GM08714 (cell line): Measurements from ENCODE around the gene SLC2A3.
"Not testable (repeated sequence)": the region's sequence is repeated elsewhere in the genome, so short reads cannot be mapped to it uniquely, and the experiment has no call there.

ENCODE experiments used
- H3K4me3 ChIP-seq: fragments of 200-500 bp; sonication (Bioruptor generic); 2 replicates; pipeline ENCODE4 v1.5.1; 2014; ENCODE audit warnings: mild to moderate bottlenecking, low read length, inconsistent platforms
- ZNF274 ChIP-seq: IDR thresholded peaks from 2 replicates; pipeline ENCODE4 v1.6.1; 2012; ENCODE audit warnings: mild to moderate bottlenecking, low read depth, low read length

Gene SLC2A3

GRCh38 chr12:7935590-7936581 is at the start of gene SLC2A3:
TSS of gene SLC2A3 (minus strand) at chr12:7936187. CDS start at chr12:7936034, 153 bp downstream.
- peak within 1 kb of the TSS; percentile 94 for H3K4me3 ChIP-seq
- no peak for TF ChIP-seq ZNF274

- no peak overlapping the region for H3K4me3 ChIP-seq
- TF ChIP-seq ZNF274: no peak
Measured at GRCh38 chr12:7984900-7985299, 48.9 kb upstream of the SLC2A3 start.

DNA sequence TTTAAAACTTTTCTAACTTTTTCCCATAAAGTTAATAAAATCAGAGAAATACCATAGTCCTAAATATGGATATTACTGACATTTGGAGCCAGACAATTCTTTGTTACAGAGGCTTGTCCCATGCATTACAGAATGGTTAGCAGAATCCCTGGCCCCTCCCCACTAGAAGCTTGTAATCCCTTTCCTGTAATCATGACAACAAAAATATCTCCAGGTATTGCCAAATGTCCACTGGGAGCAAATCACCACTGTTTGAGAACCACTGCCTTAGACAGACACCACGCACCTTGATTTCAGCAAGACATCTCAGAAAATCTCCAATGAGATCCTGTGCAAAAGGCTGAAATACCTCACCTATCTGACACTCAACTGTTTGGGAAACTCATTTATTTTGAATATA is 47.5 kb upstream of the SLC2A3 start:
- H3K4me3 ChIP-seq: not testable (repeated sequence)

DNA sequence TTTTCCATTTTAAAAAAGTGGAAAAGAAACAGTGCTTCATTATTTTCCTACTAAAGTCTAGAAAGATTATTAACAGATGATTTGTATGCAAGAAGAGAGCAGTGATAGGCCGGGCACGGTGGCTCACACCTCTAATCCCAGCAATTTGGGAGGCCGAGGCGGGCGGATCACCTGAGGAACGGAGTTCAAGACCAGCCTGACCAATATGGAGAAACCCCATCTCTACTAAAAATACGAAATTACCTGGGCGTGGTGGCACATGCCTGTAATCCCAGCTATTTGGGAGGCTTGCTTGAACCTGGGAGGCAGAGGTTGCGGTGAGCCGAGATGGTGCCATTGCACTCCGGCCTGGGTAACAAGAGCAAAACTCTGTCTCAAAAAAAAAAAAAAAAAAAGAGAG is 47.0 kb upstream of the SLC2A3 start:
- not testable (repeated sequence) for H3K4me3 ChIP-seq

GRCh38 chr12:7982332-7982735 is 46.3 kb upstream of the SLC2A3 start:
- H3K4me3 ChIP-seq: not testable (repeated sequence)

DNA sequence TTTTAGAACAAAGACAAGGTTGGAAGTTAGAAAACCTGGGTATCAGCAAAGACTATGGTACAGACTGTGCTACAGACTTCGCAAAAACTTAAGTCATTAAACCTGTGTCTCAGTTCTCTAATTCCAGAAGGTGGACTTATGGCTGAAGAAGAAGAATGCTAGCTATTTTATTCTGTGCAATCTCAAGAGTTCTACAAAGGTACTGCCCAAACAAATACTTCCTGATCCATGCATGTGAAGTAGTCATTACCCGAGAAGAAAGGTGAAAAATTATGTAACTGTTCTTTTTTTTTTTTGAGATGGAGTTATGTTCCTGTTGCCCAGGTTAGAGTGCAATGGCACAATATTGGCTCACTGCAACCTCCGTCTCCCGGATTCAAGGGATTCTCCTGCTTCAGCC is 45.5 kb upstream of the SLC2A3 start:
- TF ChIP-seq ZNF274: no peak
- H3K4me3 ChIP-seq: no peak overlapping the region

DNA sequence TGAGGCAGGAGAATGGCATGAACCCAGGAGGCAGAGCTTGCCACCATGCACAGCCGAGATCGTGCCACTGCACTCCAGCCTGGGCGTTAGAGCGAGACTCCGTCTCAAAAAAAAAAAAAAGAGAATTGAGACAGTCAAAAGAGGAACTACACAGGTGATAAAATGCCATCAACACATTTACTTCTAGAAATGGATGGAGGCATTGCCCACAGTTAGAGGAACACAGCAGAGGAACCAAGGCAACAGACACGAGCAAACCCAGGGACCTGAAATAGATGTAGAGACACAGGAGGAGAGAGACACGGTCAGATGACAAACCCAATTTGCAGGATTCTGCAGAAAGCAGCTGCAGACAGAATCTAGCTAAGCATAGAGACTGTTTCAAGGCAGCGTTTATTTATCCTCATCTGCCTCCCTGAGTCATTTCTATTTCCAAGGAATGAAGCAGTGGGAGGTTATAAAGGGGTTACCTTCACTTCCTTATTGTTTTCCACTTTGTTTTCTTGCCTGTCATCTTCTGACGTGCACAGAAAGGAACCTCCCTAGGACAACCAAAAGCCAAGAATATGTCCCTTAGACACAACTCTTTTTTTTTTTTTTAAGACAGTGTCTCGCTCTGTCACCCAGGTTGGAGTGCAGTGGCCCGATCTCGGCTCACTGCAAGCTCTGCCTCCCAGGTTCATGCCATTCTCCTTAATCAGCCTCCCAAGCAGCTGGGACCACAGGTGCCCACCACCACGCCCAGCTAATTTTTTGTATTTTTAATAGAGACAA is 41.6 kb upstream of the SLC2A3 start:
- not testable (repeated sequence) for H3K4me3 ChIP-seq

DNA sequence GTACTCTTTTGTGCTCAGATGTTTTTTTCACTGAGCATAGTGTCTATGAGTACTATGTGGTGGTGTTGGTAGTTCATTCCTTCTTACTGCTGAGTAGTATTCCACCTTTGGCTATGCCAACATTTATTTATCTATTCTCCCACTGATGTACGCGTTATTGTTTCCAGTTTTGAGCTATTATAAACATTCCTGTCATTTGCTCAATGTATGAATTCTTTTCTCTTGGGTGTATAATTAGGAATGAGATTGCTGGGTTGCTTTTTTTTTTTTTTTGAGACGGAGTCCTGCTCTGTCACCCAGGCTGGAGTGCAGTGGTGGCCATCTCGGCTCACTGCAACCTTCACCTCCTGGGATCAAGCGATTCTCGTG is 37.5 kb upstream of the SLC2A3 start:
- TF ChIP-seq ZNF274: no peak
- H3K4me3 ChIP-seq: no peak overlapping the region

GRCh38 chr12:7972734-7973456 is 36.9 kb upstream of the SLC2A3 start:
- H3K4me3 ChIP-seq: no peak overlapping the region
- TF ChIP-seq ZNF274: no peak

GRCh38 chr12:7972269-7972668 is 36.3 kb upstream of the SLC2A3 start:
- H3K4me3 ChIP-seq: not testable (repeated sequence)

- H3K4me3 ChIP-seq: not testable (repeated sequence)
Measured at GRCh38 chr12:7971765-7972164, 35.8 kb upstream of the SLC2A3 start.

- peak overlapping the region; percentile 64; the same call in 1 of the 2 replicates for H3K4me3 ChIP-seq
- no peak for TF ChIP-seq ZNF274
Measured at GRCh38 chr12:7970475-7971252, 34.7 kb upstream of the SLC2A3 start.

- no peak for TF ChIP-seq ZNF274
- H3K4me3 ChIP-seq: no peak overlapping the region
Measured at GRCh38 chr12:7966563-7966962, 30.6 kb upstream of the SLC2A3 start.

- H3K4me3 ChIP-seq: not testable (repeated sequence)
Measured at GRCh38 chr12:7964669-7965068, 28.7 kb upstream of the SLC2A3 start.
